ENCODE results near the gene ADAMTS8.

DNA sequence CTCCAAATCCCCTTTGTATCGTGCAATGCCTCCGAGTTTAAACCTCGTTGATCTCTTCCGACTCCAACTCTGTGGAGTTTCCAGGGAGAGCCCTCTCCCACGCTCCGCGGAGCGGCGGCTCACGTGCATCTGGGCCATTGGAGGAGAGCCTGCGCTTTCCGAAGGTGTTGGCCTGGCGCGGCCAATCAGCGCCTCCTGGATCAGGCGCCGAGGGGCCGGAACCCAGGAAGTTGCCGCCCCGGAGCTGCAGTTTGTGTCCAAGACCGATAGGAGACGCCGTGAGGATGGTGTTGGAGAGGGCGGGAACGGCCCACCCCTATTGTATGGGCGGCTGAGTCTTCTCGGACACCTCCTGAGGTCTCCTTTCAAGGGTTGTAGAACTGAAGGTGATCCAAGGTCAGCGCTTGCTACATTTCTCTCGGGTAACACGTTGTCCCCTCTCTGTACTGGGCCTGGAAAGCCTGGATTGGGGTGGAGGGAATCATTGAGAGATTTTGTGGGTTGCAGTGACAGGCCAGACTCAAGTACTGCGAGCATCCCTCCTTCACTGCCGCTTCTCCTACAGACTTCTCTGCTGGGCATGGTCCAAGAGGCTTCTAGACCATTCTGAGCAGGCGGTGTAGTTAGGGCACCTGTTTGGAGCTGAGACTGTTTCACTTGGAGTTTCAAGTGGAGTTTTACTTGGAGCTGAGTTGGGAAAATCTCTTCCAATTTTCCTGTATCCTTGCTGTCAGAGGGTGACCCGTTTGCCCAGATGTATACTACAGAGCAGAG lies 21.8 kb upstream of the ADAMTS8 start:
- TF ChIP-seq CTCF (conservative IDR thresholded peaks at IDR 0.05 in 1 of 2, IDR thresholded peaks at IDR 0.05 in 1 of 2; ENCODE audit: extremely low read depth in 1 of 2, insufficient read depth in 1 of 2, low read depth in 1 of 2, low read length in 2 of 2) (peak; percentile 34 to 46), EZH2 (IDR thresholded peaks at IDR 0.05; ENCODE audit: borderline replicate concordance, low read length) (no peak)
